ENCODE results near the gene TRIL.

The TRIL gene

GRCh38 chr7:28990200-28990960 lies 32.2 kb upstream of the TRIL start:
- H3K4me3 ChIP-seq (ENCODE audit: low read depth, low read length): no peak overlapping the region
- in situ Hi-C loops (cut with HindIII; ENCODE audit: low sequenced_read_pairs): no loop called here
- DNase-seq (ENCODE audit: low read depth, low spot score): no peak
- TF ChIP-seq CTCF (IDR thresholded peaks at IDR 0.05; ENCODE audit: low read depth, low read length): no peak

GRCh38 chr7:28989211-28989980 lies 31.3 kb upstream of the TRIL start:
- H3K4me3 ChIP-seq (ENCODE audit: low read depth, low read length): no peak overlapping the region
- in situ Hi-C loops (cut with HindIII; ENCODE audit: low sequenced_read_pairs): no loop called here
- TF ChIP-seq CTCF (IDR thresholded peaks at IDR 0.05; ENCODE audit: low read depth, low read length): no peak
- DNase-seq (ENCODE audit: low read depth, low spot score): no peak

- in situ Hi-C loops (cut with HindIII; ENCODE audit: low sequenced_read_pairs): no loop called here
- H3K4me3 ChIP-seq (ENCODE audit: low read depth, low read length): no peak overlapping the region
- DNase-seq (ENCODE audit: low read depth, low spot score): peak; percentile 92
- no peak for TF ChIP-seq CTCF (IDR thresholded peaks at IDR 0.05; ENCODE audit: low read depth, low read length)
Observed at GRCh38 chr7:28988810-28989209, 30.7 kb upstream of the TRIL start.

GRCh38 chr7:28988091-28988490 lies 30.0 kb upstream of the TRIL start:
- DNase-seq (ENCODE audit: low read depth, low spot score): no peak
- in situ Hi-C loops (cut with HindIII; ENCODE audit: low sequenced_read_pairs): no loop called here
- TF ChIP-seq CTCF (IDR thresholded peaks at IDR 0.05; ENCODE audit: low read depth, low read length): no peak
- no peak overlapping the region for H3K4me3 ChIP-seq (ENCODE audit: low read depth, low read length)

- in situ Hi-C loops (cut with HindIII; ENCODE audit: low sequenced_read_pairs): no loop called here
- no peak overlapping the region for H3K4me3 ChIP-seq (ENCODE audit: low read depth, low read length)
- peak; percentile 38 for DNase-seq (ENCODE audit: low read depth, low spot score)
- no peak for TF ChIP-seq CTCF (IDR thresholded peaks at IDR 0.05; ENCODE audit: low read depth, low read length)
Observed at GRCh38 chr7:28986765-28987110, 28.6 kb upstream of the TRIL start.

GRCh38 chr7:28986028-28986764 lies 28.1 kb upstream of the TRIL start:
- no peak for DNase-seq (ENCODE audit: low read depth, low spot score)
- in situ Hi-C loops (cut with HindIII; ENCODE audit: low sequenced_read_pairs): no loop called here

More at GRCh38 chr7:28986028-28986764, 28.1 kb upstream of the TRIL start:
- TF ChIP-seq CTCF (IDR thresholded peaks at IDR 0.05; ENCODE audit: low read depth, low read length): no peak
- no peak overlapping the region for H3K4me3 ChIP-seq (ENCODE audit: low read depth, low read length)

Data from astrocyte of the spinal cord (primary cell).